ENCODE results near the gene P4HB.

DNA sequence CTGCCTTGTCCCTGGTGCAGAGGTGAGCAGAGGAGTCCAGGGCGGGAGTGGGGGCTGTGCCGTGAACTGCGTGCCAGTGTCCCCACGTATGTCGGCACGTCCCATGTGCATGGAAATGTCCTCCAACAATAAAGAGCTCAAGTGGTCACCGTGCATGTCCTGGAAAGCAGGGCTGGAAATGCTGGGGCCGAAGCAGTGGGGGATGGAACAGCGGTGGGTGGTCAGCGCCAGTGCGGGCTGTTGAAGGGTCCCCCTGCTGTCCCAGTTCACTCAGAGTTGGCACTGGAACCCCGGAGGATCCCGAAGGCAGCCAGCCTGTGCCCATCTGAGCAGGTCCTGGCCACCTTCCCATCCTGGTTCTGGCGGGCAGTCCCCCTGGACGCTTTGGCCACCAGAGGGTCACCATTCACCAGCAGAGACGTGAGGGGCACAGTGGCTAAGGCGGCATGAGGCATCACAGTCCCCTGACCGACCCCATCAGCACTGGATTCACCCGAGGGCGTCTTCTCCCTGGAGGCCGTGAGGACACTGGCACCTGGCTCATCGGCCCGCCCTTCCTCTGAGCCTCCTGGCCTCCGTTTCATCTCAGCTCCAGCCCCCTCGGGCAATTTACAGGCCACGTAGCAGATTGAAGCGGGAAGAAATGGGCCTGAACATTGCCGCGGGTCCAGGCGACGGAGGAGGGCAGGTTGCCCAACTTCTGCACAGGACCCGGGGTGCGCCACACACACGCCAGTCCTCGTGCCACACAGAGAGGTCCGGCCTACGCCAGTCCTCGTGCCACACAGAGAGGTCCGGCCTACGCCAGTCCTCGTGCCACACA is 46.3 kb downstream of the P4HB start:
- TF ChIP-seq, protein P1, sequence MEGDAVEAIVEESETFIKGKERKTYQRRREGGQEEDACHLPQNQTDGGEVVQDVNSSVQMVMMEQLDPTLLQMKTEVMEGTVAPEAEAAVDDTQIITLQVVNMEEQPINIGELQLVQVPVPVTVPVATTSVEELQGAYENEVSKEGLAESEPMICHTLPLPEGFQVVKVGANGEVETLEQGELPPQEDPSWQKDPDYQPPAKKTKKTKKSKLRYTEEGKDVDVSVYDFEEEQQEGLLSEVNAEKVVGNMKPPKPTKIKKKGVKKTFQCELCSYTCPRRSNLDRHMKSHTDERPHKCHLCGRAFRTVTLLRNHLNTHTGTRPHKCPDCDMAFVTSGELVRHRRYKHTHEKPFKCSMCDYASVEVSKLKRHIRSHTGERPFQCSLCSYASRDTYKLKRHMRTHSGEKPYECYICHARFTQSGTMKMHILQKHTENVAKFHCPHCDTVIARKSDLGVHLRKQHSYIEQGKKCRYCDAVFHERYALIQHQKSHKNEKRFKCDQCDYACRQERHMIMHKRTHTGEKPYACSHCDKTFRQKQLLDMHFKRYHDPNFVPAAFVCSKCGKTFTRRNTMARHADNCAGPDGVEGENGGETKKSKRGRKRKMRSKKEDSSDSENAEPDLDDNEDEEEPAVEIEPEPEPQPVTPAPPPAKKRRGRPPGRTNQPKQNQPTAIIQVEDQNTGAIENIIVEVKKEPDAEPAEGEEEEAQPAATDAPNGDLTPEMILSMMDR (conservative IDR thresholded peaks at IDR 0.05; ENCODE audit: low read length): no peak
- no peak for TF ChIP-seq EZH2phosphoT487 (IDR thresholded peaks at IDR 0.05; ENCODE audit: borderline replicate concordance, low read depth, low read length)

Data from OCI-LY7 (cell line).